Frontal cortex (tissue), 4 donors: ENCODE data around the gene HSD3B7. TPM values are rescaled to one million over a fixed set of nuclear protein-coding genes. Genes with fewer than 3 reads are reported as not detected.
"Not testable (repeated sequence)": the region's sequence is repeated elsewhere in the genome, so short reads cannot be mapped to it uniquely, and the experiment has no call there.

ENCODE experiments used
- DNase-seq, 2 donors: peaks; one replicate each; pipeline ENCODE4 v3.0.0; 2012; ENCODE audit warnings: low spot score in 2 of 2
- FAIRE-seq: peaks from 2 replicates; lab custom pipeline; 2012; peaks lifted over from hg19 to GRCh38; lab: Jason Lieb, UNC
- small RNA-seq: library from RNA; depleted of rRNA; stranded (forward); fragments of <200 nt; gene quantifications from one replicate; pipeline ENCODE3, GENCODE V24; 2014
- total RNA-seq: library from RNA; depleted of rRNA; stranded (reverse); fragments of >200 nt; gene quantifications from one replicate; pipeline ENCODE4 v1.2.3, GENCODE V29; 2014
- donor health status: control.
- donor health status: control.
- donor health status: control.

Gene HSD3B7
- total RNA-seq, 1 donor from 2014 or later: 2.0 TPM

DNA sequence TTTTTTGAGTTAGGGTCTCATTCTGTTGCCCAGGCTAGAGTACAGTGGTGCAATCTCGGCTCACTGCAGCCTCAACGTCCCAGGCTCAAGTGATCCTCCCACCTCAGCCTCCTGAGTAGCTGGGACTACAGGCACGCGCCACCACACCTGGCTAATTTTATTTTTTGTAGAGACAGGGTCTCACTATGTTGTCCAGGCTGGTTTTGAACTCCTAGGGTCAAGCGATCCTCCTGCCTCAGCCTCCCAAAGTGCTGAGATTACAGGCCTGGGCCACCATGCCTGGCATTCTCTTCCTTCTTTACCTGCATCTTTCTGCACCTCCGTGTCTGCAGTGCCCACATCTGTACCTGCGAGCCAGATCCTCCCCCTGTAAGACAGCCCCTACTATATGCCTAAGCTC is 26.8 kb downstream of the HSD3B7 start:
- not testable (repeated sequence) for DNase-seq, FAIRE-seq

DNA sequence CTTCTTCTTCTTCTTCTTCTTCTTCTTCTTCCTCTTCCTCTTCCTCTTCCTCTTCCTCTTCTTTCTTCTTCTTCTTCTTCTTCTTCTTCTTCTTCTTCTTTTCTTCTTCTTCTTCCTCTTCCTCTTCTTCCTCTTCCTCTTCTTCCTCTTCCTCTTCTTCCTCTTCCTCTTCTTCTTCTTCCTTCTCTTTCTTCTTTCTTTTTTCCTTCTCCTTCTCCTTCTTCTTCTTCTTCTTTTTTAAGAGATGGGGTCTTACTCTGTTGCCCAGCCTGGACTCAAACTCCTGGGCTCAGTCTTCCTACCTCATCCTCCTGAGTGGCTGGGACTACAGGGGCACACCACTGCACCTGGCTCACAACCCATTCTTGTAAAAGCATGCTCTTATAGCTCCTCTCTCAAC is 28.3 kb downstream of the HSD3B7 start:
- not testable (repeated sequence) for FAIRE-seq, DNase-seq

- FAIRE-seq (no peak), DNase-seq (no peak)
Measured at GRCh38 chr16:31016018-31016417, 31.0 kb downstream of the HSD3B7 start.

DNA sequence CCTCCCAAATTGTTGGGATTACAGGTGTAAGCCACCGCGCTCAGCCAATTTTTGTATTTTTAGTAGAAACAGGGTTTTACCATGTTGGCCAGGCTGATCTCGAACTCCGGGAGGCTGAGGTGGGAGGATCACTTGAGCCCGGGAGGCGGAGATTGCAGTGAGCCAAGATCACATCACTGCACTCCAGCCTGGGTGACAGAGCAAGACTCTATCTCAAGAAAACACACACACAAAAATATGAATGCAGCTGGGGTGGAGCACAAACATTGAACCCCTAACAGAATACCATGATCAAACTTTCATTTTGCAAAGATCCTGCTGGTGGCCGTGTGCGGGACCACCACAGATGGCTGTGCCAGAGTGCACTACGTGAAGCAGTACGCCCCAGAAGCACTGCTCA is 32.7 kb downstream of the HSD3B7 start:
- not testable (repeated sequence) for FAIRE-seq, DNase-seq

DNA sequence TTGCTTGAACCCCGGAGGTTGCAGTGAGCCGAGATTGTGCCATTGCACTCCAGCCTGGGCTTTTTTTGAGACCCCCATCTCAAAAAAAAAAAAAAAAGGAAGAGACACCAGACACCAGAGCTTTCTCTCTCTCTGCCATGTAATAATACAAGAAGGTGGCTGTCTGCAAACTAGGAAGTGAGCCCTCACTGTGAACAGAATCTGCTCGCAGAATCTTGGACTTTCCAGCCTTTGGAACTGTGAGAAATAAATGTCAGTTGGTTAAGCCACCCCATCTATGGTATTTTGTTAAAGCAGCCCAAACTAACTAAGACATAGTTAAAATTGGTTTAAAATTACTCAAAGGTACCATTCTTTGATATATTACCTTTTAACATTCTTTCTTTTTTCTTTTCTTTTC is 35.5 kb downstream of the HSD3B7 start:
- no peak for DNase-seq
- FAIRE-seq: no peak

DNA sequence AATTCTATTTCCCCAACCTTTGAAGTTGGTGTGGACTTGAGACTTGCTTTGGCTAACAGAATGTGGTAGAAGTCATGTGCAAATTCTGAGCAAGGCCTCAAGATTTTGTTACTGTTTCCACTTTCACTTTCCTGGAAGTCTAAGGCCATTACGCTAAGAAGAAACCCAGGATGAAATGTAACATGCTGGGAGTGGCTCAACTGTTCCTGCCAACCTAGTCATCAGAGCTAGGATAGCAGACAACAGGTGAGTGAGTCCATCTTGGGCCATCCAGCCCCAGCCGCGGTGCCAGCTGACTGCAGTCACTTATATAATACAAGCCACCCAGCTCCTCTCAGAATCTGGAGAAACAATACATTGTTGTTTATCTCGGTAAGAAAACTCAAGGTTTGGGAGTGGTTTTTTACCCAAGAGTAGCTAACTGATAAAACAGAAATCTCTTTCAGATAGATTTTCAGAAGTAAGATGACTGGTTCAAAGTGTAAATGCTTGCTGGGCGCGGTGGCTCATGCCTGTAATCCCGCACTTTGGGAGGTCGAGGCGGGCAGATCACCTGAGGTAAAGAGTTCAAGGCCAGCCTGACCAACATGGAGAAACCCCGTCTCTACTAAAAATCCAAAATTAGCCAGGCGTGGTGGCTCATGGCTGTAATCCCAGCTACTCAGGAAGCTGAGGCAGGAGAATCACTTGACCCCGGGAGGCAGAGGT is 37.7 kb downstream of the HSD3B7 start:
- no peak for DNase-seq
- no peak for FAIRE-seq

GRCh38 chr16:31023252-31023602 is 38.2 kb downstream of the HSD3B7 start:
- DNase-seq: no peak
- FAIRE-seq: no peak

DNA sequence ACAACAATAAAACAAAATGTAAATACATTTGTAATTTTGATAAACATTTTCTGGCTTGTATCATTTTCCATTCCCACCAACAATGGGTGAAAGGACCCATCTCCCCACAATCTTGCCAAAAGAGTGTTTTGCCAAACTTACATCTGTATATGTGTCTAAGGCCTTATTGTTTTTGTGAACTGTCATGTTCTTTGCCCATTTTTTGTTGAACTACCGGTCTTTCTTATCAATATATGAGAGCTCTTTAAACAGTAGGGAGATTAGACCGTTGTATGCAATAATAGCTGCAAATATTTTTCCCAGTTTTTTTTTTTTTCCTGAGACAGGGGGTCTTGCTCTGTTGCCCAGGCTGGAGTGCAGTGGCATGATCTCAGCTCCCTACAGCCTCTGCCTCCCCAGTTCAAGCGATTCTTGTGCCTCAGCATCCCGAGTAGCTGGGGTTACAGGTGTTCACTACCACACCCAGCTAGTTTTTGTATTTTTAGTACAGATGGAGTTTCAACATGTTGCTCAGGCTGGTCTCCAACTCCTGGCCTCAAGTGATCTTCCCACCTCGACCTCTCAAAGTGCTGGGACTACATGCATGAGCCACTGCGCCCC is 38.7 kb downstream of the HSD3B7 start:
- DNase-seq: no peak
- no peak for FAIRE-seq

DNA sequence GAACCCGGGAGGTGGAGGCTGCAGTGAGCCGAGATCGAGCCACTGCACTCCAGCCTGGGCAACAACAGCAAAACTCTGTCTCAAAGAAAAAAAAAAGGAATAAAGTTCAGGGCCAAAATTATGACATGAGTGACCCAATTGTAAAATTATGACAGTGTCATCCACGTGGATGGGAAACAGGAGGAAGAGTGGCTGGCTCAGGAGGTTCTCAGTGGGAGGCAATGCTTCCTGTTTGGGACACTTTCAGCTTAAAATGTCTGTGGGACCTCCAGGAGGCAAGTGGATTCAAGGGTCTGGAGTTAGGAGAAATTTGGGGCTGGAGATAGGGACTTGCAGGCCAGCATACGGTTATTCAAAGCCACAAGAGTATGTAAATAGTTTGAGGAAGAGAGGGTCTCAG is 40.3 kb downstream of the HSD3B7 start:
- DNase-seq (no peak), FAIRE-seq (no peak)

GRCh38 chr16:31029272-31029671 is 44.3 kb downstream of the HSD3B7 start:
- no peak for DNase-seq
- no peak for FAIRE-seq

GRCh38 chr16:31031276-31031675 is 46.3 kb downstream of the HSD3B7 start:
- no peak for DNase-seq

DNA sequence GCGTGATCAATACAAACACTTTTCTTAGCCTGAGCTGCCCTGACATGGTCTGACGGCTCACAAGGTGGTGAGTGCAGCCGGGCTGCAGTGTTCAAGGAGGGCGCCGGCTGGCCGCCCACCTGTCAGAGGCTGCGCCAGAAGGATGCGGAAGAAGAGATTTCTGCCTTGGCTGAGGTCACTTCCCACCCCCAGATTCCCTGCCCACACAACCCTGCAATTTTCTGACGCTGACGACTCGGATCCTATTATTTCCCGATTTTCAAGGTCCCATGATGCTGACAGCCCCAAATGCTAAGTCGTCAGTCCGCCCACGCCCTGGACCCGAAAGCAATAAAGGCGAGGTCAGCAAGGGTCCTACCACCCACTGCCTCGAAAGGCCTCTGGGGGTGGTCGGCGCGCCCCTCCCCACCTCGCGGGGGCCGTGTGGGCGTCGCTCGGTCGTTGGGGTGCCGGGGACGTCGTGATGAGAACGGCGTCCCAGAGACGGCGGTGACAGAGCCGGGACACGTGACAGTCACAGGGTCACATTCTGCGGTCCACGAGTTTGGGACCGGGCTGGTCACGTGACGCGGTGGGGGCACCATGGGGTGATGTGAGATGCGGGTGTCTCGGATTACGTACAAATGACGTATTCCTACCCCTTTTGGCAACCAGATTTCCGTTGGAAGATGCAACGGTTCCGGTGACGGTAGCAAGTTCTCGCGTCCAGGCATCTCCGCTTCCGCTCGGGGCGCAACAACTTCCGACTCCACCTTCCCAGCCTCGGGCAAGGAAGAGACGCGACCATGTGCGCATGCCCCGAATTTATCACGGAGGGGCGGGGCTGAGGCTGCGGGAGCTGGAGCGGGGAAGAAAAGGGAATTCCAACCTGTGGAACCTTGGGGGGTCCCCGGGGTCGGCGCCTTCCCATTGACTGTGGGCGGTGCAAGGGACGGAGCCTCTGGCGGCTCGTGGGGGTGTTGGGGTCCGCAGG is 48.0 kb downstream of the HSD3B7 start, which contains the start of gene STX4:
TSS of gene STX4 (plus strand) at position 823 of the 973 bp plus-strand sequence. CDS start 248 bp downstream, outside the sequence.
- DNase-seq (peak; percentile 92 to 94), FAIRE-seq (peak; percentile 31)

More at GRCh38 chr16:31031276-31031675, 46.3 kb downstream of the HSD3B7 start:
- FAIRE-seq: no peak

- DNase-seq (peak; percentile 88 to 91), FAIRE-seq (no peak)
Measured at GRCh38 chr16:31033709-31034492, 48.9 kb downstream of the HSD3B7 start.

- FAIRE-seq: no peak
- no peak for DNase-seq
Measured at GRCh38 chr16:31036691-31037090, 51.7 kb downstream of the HSD3B7 start.

Small RNAs within 50 kb of the gene (small RNA-seq; reads per million reads assigned to genes)
- not detected for gene AC135048.1

Other genes starting within 250 kb of the HSD3B7 start
- 8.6 TPM for gene PHKG2, start 236.8 kb upstream of the HSD3B7 start, total RNA-seq
- 3.3 TPM for gene CFAP119, start 223.1 kb upstream of the HSD3B7 start, total RNA-seq
- gene RNF40, start 222.9 kb upstream of the HSD3B7 start, total RNA-seq: 90.1 TPM
- gene ZNF629, start 198.0 kb upstream of the HSD3B7 start, total RNA-seq: 11.4 TPM
- gene BCL7C, start 91.1 kb upstream of the HSD3B7 start, total RNA-seq: 41.6 TPM
- gene CTF1, start 88.6 kb upstream of the HSD3B7 start, total RNA-seq: 0.41 TPM
- gene FBXL19, start 61.6 kb upstream of the HSD3B7 start, total RNA-seq: 66.4 TPM
- 4.1 TPM for gene ORAI3, start 36.1 kb upstream of the HSD3B7 start, total RNA-seq
- 1.6 TPM for gene SETD1A, start 27.5 kb upstream of the HSD3B7 start, total RNA-seq
- 11.4 TPM for gene STX1B, start 25.4 kb downstream of the HSD3B7 start, total RNA-seq
- 13.9 TPM for gene STX4, start 48.4 kb downstream of the HSD3B7 start, total RNA-seq
- 9.0 TPM for gene ZNF668, start 89.0 kb downstream of the HSD3B7 start, total RNA-seq
- gene ZNF646, start 89.2 kb downstream of the HSD3B7 start, total RNA-seq: 14.7 TPM
- gene PRSS53, start 103.7 kb downstream of the HSD3B7 start, total RNA-seq: 1.6 TPM
- 35.9 TPM for gene VKORC1, start 109.6 kb downstream of the HSD3B7 start, total RNA-seq
- 11.4 TPM for gene BCKDK, start 123.2 kb downstream of the HSD3B7 start, total RNA-seq
- 47.7 TPM for gene KAT8, start 132.5 kb downstream of the HSD3B7 start, total RNA-seq
- not detected for gene PRSS8, start 150.5 kb downstream of the HSD3B7 start, total RNA-seq
- gene PRSS36, start 164.9 kb downstream of the HSD3B7 start, total RNA-seq: 1.6 TPM
- gene FUS, start 194.9 kb downstream of the HSD3B7 start, total RNA-seq: 36.3 TPM
- 1.6 TPM for gene PYCARD, start 217.6 kb downstream of the HSD3B7 start, total RNA-seq
- gene TRIM72, start 228.9 kb downstream of the HSD3B7 start, total RNA-seq: 1.2 TPM
- 0.41 TPM for gene PYDC1, start 231.9 kb downstream of the HSD3B7 start, total RNA-seq